Breast epithelium (tissue), 4 donors: ENCODE data around the gene RIMKLA. TPM values are rescaled to one million over a fixed set of nuclear protein-coding genes. Genes with fewer than 3 reads are reported as not detected.

ENCODE experiments used
- DNase-seq, 2 donors: peaks; one replicate each; pipeline ENCODE4 v3.0.0-alpha.2; 2019; ENCODE audit warnings: low spot score in 2 of 2
- H3K27ac ChIP-seq, 2 donors: fragments of 200-600 bp; sonication (generic) in 1 of 2; one replicate each; pipeline ENCODE4 v1.5.1; 2016 to 2019; ENCODE audit warnings: mild to moderate bottlenecking in 1 of 2
- H3K27me3 ChIP-seq, 2 donors: fragments of 200-600 bp; sonication (generic) in 1 of 2; one replicate each; pipeline versions ENCODE4 v1.5.1 to v1.6.0; 2017 to 2019; ENCODE audit warnings: control low read depth in 1 of 2, mild to moderate bottlenecking in 1 of 2
- H3K36me3 ChIP-seq: fragments of 200-600 bp; one replicate; pipeline ENCODE4 v1.5.1; 2019
- H3K4me1 ChIP-seq, 2 donors: fragments of 200-600 bp; sonication (generic); one replicate each; pipeline ENCODE4 v1.5.1; 2016 to 2019; ENCODE audit warnings: control low read depth in 1 of 2
- H3K4me3 ChIP-seq, 3 donors: fragments of 200-600 bp; sonication (generic); 1 replicate in 2 of 3; 2 replicates in 1 of 3; pipeline ENCODE4 v1.5.1; 2016 to 2019; ENCODE audit warnings: mild to moderate bottlenecking in 3 of 3, moderate library complexity in 2 of 3
- H3K9me3 ChIP-seq, 2 donors: fragments of 200-600 bp; sonication (generic) in 1 of 2; one replicate each; pipeline ENCODE4 v1.5.1; 2016 to 2019; ENCODE audit warnings: control low read depth in 1 of 2
- POLR2A ChIP-seq: fragments of 450-650 bp; IDR thresholded peaks from one replicate; pipeline ENCODE4 v1.6.1; 2016; ENCODE audit warnings: antibody characterized with exemption, mild to moderate bottlenecking, moderate library complexity
- POLR2AphosphoS5 ChIP-seq, 3 donors: sonication (generic); formaldehyde crosslinking; IDR thresholded peaks; one replicate each; pipeline ENCODE4 v1.6.1; 2017; ENCODE audit warnings: antibody characterized with exemption in 3 of 3
- intact Hi-C: fragments of 100-400 bp; cut with DNase I; formaldehyde crosslinking; loops from one replicate; pipeline ENCODE4 v1.15.1; 2023; ENCODE audit warnings: low total_unique reads
- total RNA-seq, 3 donors: library from RNA; depleted of rRNA; stranded (reverse); fragments of >200 nt; gene quantifications; one replicate each; pipeline ENCODE4 v1.1.0, GENCODE V29; 2016
- TF ChIP-seq, protein P1 (sequence below), 3 donors: fragments of 450-650 bp; IDR thresholded peaks; one replicate each; pipeline ENCODE4 v1.5.1; 2016 to 2017; ENCODE audit warnings: antibody characterized with exemption in 3 of 3, mild to moderate bottlenecking in 3 of 3, moderate library complexity in 3 of 3

The RIMKLA gene
- total RNA-seq, 3 donors from 2014 or later: 0.32 to 0.73 (median 0.66) TPM

DNA sequence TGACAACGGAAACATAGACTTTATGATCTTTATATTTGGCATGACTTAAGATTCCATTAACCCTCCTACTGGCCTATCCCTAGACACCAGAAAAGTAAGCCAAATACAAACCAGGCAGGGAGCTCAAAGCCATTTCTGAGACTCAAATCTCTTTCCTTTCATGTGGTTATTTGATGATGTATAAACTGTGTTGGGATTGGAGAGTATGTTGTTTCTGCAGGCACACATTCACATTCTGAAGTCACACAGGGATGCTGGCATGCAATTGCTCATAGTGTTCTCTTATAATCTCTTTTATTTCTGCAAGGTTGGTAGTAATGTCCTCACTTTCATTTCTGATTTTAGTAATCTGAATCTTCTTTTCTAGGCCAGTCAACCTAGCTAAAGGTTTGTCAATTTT, 69.5 kb downstream of the RIMKLA start:
- H3K4me3 ChIP-seq: no peak overlapping the region
- TF ChIP-seq POLR2AphosphoS5 (IDR thresholded peaks at IDR 0.05) (no peak), POLR2A (no peak)
- TF ChIP-seq, protein P1, sequence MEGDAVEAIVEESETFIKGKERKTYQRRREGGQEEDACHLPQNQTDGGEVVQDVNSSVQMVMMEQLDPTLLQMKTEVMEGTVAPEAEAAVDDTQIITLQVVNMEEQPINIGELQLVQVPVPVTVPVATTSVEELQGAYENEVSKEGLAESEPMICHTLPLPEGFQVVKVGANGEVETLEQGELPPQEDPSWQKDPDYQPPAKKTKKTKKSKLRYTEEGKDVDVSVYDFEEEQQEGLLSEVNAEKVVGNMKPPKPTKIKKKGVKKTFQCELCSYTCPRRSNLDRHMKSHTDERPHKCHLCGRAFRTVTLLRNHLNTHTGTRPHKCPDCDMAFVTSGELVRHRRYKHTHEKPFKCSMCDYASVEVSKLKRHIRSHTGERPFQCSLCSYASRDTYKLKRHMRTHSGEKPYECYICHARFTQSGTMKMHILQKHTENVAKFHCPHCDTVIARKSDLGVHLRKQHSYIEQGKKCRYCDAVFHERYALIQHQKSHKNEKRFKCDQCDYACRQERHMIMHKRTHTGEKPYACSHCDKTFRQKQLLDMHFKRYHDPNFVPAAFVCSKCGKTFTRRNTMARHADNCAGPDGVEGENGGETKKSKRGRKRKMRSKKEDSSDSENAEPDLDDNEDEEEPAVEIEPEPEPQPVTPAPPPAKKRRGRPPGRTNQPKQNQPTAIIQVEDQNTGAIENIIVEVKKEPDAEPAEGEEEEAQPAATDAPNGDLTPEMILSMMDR (IDR thresholded peaks at IDR 0.05): no peak
- no peak overlapping the region for H3K27ac ChIP-seq
- no peaks in the 10 kb centered on the region for H3K4me1 ChIP-seq
- H3K27me3 ChIP-seq: no peaks in the 10 kb centered on the region
- no peaks in the 10 kb centered on the region for H3K36me3 ChIP-seq
- no peaks in the 10 kb centered on the region for H3K9me3 ChIP-seq
- intact Hi-C loops: no loop called here
- no peak for DNase-seq

DNA sequence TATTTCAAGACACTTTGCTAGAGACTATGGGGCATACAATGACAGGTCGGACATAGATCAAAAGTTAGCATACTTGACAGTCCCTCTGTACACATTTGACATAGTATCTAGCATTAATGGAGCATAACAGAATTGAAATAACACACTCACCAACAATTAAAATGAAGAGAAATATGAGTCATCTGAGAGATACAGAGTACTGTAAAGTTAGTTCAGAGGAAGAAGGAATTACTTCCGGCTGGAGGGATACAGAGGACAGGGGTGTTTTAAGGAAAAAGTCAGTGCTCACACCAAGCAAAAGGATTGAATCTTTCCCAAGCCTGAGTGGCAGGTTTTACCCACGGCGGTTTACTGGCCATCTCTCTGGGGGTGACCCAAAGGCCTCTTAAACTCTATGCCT, 72.8 kb downstream of the RIMKLA start:
- intact Hi-C loops: no loop called here
- Histone ChIP-seq H3K27me3 (no peaks in the 10 kb centered on the region), H3K4me1 (peaks cover 3 to 5% of the 10 kb centered on the region in 2 donors), H3K27ac (no peak overlapping the region), H3K4me3 (no peak overlapping the region), H3K36me3 (no peaks in the 10 kb centered on the region), H3K9me3 (no peaks in the 10 kb centered on the region)
- TF ChIP-seq POLR2A (no peak), POLR2AphosphoS5 (IDR thresholded peaks at IDR 0.05) (no peak)
- TF ChIP-seq, protein P1 (IDR thresholded peaks at IDR 0.05): no peak
- no peak for DNase-seq

DNA sequence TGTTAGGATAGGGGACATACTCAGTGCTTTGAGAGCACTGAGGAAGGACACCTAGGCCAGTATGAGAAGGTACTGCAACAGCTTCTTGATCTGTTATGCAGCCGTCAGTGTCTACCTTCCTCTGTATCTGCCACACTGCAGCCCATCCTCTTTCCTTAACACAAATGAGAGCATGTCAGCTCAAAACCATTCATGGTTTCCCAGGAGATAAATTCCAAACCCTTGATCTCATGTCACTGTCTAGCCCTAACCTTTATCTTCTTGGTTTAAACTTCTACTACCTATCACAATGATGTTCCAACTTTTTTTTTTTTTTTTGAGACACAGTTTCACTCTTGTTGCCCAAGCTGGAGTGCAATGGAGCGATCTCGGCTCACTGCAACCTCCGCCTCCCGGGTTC, 73.8 kb downstream of the RIMKLA start:
- Histone ChIP-seq H3K4me1 (peaks cover 3 to 5% of the 10 kb centered on the region in 2 donors), H3K27me3 (no peaks in the 10 kb centered on the region), H3K36me3 (no peaks in the 10 kb centered on the region), H3K4me3 (no peak overlapping the region), H3K27ac (no peak overlapping the region), H3K9me3 (no peaks in the 10 kb centered on the region)
- DNase-seq: no peak
- intact Hi-C loops: no loop called here
- TF ChIP-seq, protein P1 (IDR thresholded peaks at IDR 0.05): no peak
- TF ChIP-seq POLR2A: no peak
- no peak for TF ChIP-seq POLR2AphosphoS5 (IDR thresholded peaks at IDR 0.05)

DNA sequence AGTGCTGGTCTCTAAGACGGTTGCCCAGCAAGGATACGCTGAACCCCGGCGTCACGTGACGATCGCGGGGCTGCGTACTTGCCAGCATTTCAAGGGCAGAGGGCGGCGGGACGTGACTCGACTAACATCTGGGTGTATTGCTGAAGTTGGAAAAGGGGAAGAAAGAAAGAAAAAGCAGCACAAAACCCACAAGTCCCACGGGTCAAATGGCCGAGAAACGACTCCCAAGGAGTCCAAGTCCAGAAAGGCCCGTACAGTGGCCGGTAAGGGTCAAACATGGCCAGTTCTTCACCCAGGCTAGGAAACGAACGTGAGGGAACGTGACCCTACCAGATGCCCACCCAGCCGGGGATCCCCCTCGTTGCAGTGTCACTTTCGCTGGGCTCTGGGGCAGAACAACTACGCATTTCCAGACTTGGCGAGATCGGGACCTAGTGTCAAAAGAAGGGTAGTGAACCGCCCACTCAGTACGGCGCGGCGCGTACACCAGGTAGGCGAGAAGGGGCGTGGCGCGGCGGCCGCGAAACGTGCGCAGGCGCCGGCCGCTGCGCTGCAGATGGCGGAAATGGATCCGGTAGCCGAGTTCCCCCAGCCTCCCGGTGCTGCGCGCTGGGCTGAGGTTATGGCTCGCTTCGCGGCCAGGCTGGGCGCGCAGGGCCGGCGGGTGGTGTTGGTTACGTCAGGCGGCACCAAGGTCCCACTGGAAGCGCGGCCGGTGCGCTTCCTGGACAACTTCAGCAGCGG, 75.6 kb downstream of the RIMKLA start, which contains the start of the genes PPCS and ZMYND12:
PPCS (plus strand) TSS at position 534 of the 744 bp plus-strand sequence; CDS start at position 557, 23 bp downstream.
ZMYND12 (minus strand) TSS at position 13 of the 744 bp plus-strand sequence. CDS start 25 bp downstream, outside the sequence.
- DNase-seq: peak; percentile 82 to 86
- H3K4me1 ChIP-seq: peaks cover 3 to 5% of the 10 kb centered on the region in 2 donors
- intact Hi-C loops: no loop called here

DNA sequence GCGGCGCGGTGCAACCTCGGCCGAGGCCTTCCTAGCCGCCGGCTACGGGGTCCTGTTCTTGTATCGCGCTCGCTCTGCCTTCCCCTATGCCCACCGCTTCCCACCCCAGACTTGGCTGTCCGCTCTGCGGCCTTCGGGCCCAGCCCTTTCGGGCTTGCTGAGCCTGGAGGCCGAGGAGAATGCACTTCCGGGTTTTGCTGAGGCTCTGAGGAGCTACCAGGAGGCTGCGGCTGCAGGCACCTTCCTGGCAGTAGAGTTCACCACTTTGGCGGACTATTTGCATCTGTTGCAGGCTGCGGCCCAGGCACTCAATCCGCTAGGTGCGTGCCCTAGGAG, 76.1 kb downstream of the RIMKLA start:
- no peak for TF ChIP-seq POLR2AphosphoS5 (IDR thresholded peaks at IDR 0.05)
- TF ChIP-seq, protein P1 (IDR thresholded peaks at IDR 0.05): no peak
- no peak for TF ChIP-seq POLR2A
- peak overlapping the region; percentile 90 to 93 for H3K27ac ChIP-seq

More for the DNA sequence above, 75.6 kb downstream of the RIMKLA start, which contains the start of the genes PPCS and ZMYND12:
- TF ChIP-seq POLR2AphosphoS5 (IDR thresholded peaks at IDR 0.05) (peak; percentile 73 to 80 (median 79)), POLR2A (peak; percentile 69)
- TF ChIP-seq, protein P1 (IDR thresholded peaks at IDR 0.05): peak; percentile 24 to 60 (median 39)
- Histone ChIP-seq H3K27ac (peak within 1 kb of the TSS; percentile 90 to 93), H3K36me3 (no peaks in the 10 kb centered on the region), H3K4me3 (peak within 1 kb of the TSS; percentile 75 to 91 (median 90)), H3K9me3 (no peaks in the 10 kb centered on the region), H3K27me3 (no peaks in the 10 kb centered on the region)

More for the DNA sequence above, 76.1 kb downstream of the RIMKLA start:
- no peaks in the 10 kb centered on the region for H3K27me3 ChIP-seq
- intact Hi-C loops: no loop called here
- H3K4me1 ChIP-seq: peaks cover 3 to 5% of the 10 kb centered on the region in 2 donors
- peak overlapping the region; percentile 75 to 91 (median 90) for H3K4me3 ChIP-seq
- no peaks in the 10 kb centered on the region for H3K36me3 ChIP-seq
- H3K9me3 ChIP-seq: no peaks in the 10 kb centered on the region
- peak in 1 of 2 donors; percentile 24 for DNase-seq
